CD4-positive, alpha-beta T cell (primary cell): Measurements from ENCODE around the gene SMPD1. TPM values are rescaled to one million over a fixed set of nuclear protein-coding genes. Genes with fewer than 3 reads are reported as not detected.

ENCODE experiments used
- ATAC-seq: fragments of 200-7000 bp; cut with Tn5 transposase; one replicate; pipeline ENCODE4 v1.10.0; 2022; ENCODE audit warnings: mild to moderate bottlenecking; ENCODE audit not compliant: poor library complexity
- CTCF ChIA-PET: fragments of 350-600 bp; sonication (Branson Sonifier 250); formaldehyde crosslinking; loops from one replicate; lab custom pipeline; 2021; ENCODE audit warnings: antibody characterized with exemption, inconsistent platforms; lab: Charles Lee
- POLR2A ChIA-PET: fragments of 350-600 bp; sonication (Branson Sonifier 250); formaldehyde crosslinking; loops from one replicate; lab custom pipeline; 2021; ENCODE audit warnings: antibody characterized with exemption, inconsistent platforms; lab: Charles Lee
- DNase-seq, 14 experiments: peaks; one replicate each; pipeline ENCODE4 v3.0.0-alpha.2; 2013 to 2020; ENCODE audit warnings: mixed read lengths in 2 of 14
- H3K27ac ChIP-seq, 2 donors: one replicate each; pipeline versions ENCODE4 v1.5.1 to v1.7.0; 2013; ENCODE audit warnings: low read length in 2 of 2, low read depth in 1 of 2, mild to moderate bottlenecking in 1 of 2
- H3K27me3 ChIP-seq, 2 experiments: 1 replicate in 1 of 2; 2 replicates in 1 of 2; pipeline versions ENCODE4 v1.6.1 to v1.7.0; 2013; ENCODE audit warnings: low read length in 2 of 2, control low read depth in 1 of 2, mild to moderate bottlenecking in 1 of 2, moderate library complexity in 1 of 2; ENCODE audit not compliant: insufficient read depth in 2 of 2, control insufficient read depth in 1 of 2
- H3K36me3 ChIP-seq: one replicate; pipeline ENCODE4 v1.6.1; 2013; ENCODE audit warnings: low read length, control low read depth; ENCODE audit not compliant: insufficient read depth
- H3K4me1 ChIP-seq: one replicate; pipeline ENCODE4 v1.6.1; 2013; ENCODE audit warnings: low read length, control low read depth; ENCODE audit not compliant: insufficient read depth
- H3K4me3 ChIP-seq: one replicate; pipeline ENCODE4 v1.5.1; 2013; ENCODE audit warnings: mild to moderate bottlenecking, low read length, moderate library complexity
- H3K9me3 ChIP-seq, 2 experiments: 1 replicate in 1 of 2; 2 replicates in 1 of 2; pipeline versions ENCODE4 v1.6.1 to v1.7.0; 2013; ENCODE audit warnings: low read length in 2 of 2, mild to moderate bottlenecking in 2 of 2, control low read depth in 1 of 2, moderate library complexity in 1 of 2; ENCODE audit not compliant: control insufficient read depth in 1 of 2, insufficient read depth in 1 of 2
- H3K27ac Mint-ChIP-seq: one replicate; pipeline ENCODE4 v1.8.0; 2020; ENCODE audit warnings: mixed read lengths
- H3K27me3 Mint-ChIP-seq: one replicate; pipeline ENCODE4 v1.8.0; 2021; ENCODE audit warnings: mixed read lengths
- H3K36me3 Mint-ChIP-seq: one replicate; pipeline ENCODE4 v1.8.0; 2021; ENCODE audit warnings: low read depth, mixed read lengths
- H3K4me1 Mint-ChIP-seq: one replicate; pipeline ENCODE4 v1.8.0; 2021; ENCODE audit warnings: low read depth, mixed read lengths
- H3K4me3 Mint-ChIP-seq: one replicate; pipeline ENCODE4 v1.8.0; 2020; ENCODE audit warnings: mild to moderate bottlenecking, mixed read lengths
- H3K9me3 Mint-ChIP-seq: one replicate; pipeline ENCODE4 v1.8.0; 2020; ENCODE audit warnings: mixed read lengths
- intact Hi-C, 2 experiments: fragments of 100-400 bp; cut with DNase I in 1 of 2; cut with micrococcal nuclease in 1 of 2; formaldehyde crosslinking; loops; one replicate each; pipeline versions ENCODE4 v1.15.1 to v1.9.0; 2023 to 2025; cut with DNase I, micrococcal nuclease
- total RNA-seq, 174 experiments: library from RNA in 2 of 174; stranded (reverse) in 2 of 174; gene quantifications; one replicate each; pipeline ENCODE4 v1.2.3 and lab custom pipeline; 2021 to 2026
- TF ChIP-seq, protein P1 (sequence below): fragments of 200-600 bp; IDR thresholded peaks from one replicate; pipeline ENCODE4 v1.8.0; 2022; ENCODE audit warnings: antibody characterized with exemption, mild to moderate bottlenecking

The SMPD1 gene
- total RNA-seq, 2 experiments from 2014 or later = 70.9 to 75.0 TPM

DNA sequence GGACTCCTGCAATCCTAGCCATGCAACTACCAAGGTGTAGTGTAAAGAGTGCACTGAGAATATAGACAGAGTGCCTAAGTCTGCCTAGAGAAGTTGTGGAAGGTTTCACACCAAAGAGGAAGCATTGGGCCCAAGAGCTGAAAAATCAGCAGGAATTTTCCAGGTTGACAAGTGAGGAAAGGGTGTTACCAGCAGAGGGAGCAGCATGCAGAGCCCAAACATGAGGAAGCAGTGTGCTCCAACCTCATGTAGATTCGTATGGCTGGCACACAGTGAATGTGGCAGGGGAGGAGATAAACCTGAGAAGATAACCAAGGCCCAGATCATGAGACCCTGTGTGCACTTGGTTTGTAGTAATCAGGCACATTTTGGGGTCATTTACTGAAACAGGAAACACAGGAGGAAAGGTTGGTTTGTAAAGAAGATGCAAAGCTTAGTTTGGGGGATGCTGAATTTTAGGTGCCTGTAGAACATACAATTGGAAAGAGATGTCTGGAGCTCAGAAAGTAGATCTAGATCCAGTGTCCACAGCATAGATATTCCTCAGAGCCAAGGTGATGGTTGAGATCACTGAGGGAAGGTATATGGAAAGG lies 48.8 kb downstream of the SMPD1 start:
- Histone ChIP-seq H3K36me3 (no peaks in the 10 kb centered on the region), H3K4me3 (no peak overlapping the region), H3K4me1 (peaks cover 33% of the 10 kb centered on the region), H3K27ac (no peak overlapping the region), H3K27me3 (no peaks in the 10 kb centered on the region), H3K9me3 (no peaks in the 10 kb centered on the region)
- DNase-seq (peak in 8 of 14 experiments; percentile 17 to 73 (median 37)), ATAC-seq (peak; percentile 59)
- Mint-ChIP-seq H3K27me3 (no peaks in the 10 kb centered on the region), H3K9me3 (no peaks in the 10 kb centered on the region), H3K36me3 (no peaks in the 10 kb centered on the region), H3K27ac (no peak overlapping the region), H3K4me1 (no peaks in the 10 kb centered on the region), H3K4me3 (no peak overlapping the region)
- POLR2A ChIA-PET = interaction anchor here (0.9 to 2.4 kb wide), 6 partner anchors 25 to 61 kb away, joined by 3 to 21 read pairs (median 6); partner anchors contain the start of genes ARFIP2, SMPD1 and TIMM10B
- CTCF ChIA-PET = interaction anchor here (0.7 to 11.8 kb wide), 9 partner anchors 15 to 60 kb away, joined by 3 to 230 read pairs (median 4); partner anchors contain the start of genes APBB1 and SMPD1
- TF ChIP-seq, protein P1, sequence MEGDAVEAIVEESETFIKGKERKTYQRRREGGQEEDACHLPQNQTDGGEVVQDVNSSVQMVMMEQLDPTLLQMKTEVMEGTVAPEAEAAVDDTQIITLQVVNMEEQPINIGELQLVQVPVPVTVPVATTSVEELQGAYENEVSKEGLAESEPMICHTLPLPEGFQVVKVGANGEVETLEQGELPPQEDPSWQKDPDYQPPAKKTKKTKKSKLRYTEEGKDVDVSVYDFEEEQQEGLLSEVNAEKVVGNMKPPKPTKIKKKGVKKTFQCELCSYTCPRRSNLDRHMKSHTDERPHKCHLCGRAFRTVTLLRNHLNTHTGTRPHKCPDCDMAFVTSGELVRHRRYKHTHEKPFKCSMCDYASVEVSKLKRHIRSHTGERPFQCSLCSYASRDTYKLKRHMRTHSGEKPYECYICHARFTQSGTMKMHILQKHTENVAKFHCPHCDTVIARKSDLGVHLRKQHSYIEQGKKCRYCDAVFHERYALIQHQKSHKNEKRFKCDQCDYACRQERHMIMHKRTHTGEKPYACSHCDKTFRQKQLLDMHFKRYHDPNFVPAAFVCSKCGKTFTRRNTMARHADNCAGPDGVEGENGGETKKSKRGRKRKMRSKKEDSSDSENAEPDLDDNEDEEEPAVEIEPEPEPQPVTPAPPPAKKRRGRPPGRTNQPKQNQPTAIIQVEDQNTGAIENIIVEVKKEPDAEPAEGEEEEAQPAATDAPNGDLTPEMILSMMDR = peak; percentile 67
- intact Hi-C loops = loop anchor here in 1 of 2 experiments (1.0 kb wide), 1 partner anchor 60 kb away; no protein-coding TSS in a partner anchor

DNA sequence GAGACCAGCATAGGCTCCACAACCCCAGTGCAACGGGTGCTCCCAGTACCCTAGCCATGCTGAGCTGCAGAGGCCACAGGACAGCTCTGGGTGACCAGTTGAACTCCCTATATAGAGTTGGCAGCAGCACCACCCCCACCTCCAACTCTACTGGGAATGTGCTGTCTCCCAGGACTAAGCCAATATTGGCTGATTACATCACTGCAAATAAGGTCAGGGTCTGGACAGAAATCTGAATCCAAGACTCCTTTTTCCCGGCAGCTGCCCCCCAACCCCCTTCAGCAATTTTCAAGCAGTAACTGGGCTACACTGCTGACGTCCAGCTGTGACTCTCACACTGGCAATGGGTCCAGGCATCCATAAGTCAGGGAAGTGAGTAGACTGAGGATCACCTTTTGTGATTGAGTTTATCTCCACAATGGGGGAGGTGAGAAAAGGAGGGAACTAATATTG lies 50.7 kb downstream of the SMPD1 start, which contains the start of gene HPX:
Gene HPX (minus strand): TSS at position 82 of the 453 bp plus-strand sequence. CDS start 24 bp downstream, at position 58.
- H3K27me3 ChIP-seq = no peaks in the 10 kb centered on the region
- H3K36me3 ChIP-seq = no peaks in the 10 kb centered on the region
- intact Hi-C loops = no loop called here
- H3K9me3 Mint-ChIP-seq = no peaks in the 10 kb centered on the region
- no peak within 1 kb of the TSS for H3K27ac Mint-ChIP-seq
- no peak for ATAC-seq
- DNase-seq = no peak
- H3K27me3 Mint-ChIP-seq = no peaks in the 10 kb centered on the region
- no peaks in the 10 kb centered on the region for H3K36me3 Mint-ChIP-seq
- H3K27ac ChIP-seq = no peak within 1 kb of the TSS
- H3K4me1 ChIP-seq = peaks cover 33% of the 10 kb centered on the region
- H3K4me1 Mint-ChIP-seq = no peaks in the 10 kb centered on the region
- no peak within 1 kb of the TSS for H3K4me3 ChIP-seq
- ChIA-PET POLR2A (interaction anchor here (1.0 to 1.3 kb wide), 2 partner anchors 39 to 62 kb away, joined by 3 to 11 read pairs; no protein-coding TSS in a partner anchor), CTCF (interaction anchor here (11.8 kb wide), 1 partner anchor 62 kb away, joined by 230 read pairs; no protein-coding TSS in a partner anchor)
- TF ChIP-seq, protein P1 = no peak
- H3K4me3 Mint-ChIP-seq = no peak within 1 kb of the TSS
- H3K9me3 ChIP-seq = no peaks in the 10 kb centered on the region

DNA sequence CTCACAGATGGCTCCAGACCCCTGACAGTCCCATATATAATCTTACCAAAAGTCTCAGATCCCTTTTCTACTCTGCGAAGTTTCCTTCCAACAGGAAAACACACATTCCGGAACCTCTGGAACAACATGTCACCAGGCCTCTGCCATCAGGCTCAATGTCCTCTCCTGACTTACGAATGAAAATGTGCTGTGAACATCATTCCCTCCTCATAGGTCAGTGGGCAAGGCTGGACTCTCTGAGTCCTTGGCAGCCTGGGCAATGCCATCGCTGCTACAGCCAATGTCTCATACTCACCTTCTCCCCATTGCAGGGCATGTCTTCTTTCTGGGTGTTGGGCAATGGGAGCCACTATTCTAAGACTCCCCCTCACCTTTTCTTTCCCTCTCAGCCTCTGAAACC lies 52.2 kb downstream of the SMPD1 start:
- POLR2A ChIA-PET = interaction anchor here (1.5 to 3.2 kb wide), 5 partner anchors 23 to 64 kb away, joined by 3 to 55 read pairs (median 7); partner anchors contain the start of gene APBB1

More for the DNA sequence above, 52.2 kb downstream of the SMPD1 start:
- H3K9me3 ChIP-seq = no peaks in the 10 kb centered on the region
- H3K9me3 Mint-ChIP-seq = no peaks in the 10 kb centered on the region
- TF ChIP-seq, protein P1 = no peak
- DNase-seq (no peak), ATAC-seq (no peak)
- H3K36me3 Mint-ChIP-seq = no peaks in the 10 kb centered on the region
- no peak overlapping the region for H3K4me3 Mint-ChIP-seq
- no peak overlapping the region for H3K27ac ChIP-seq
- intact Hi-C loops = loop anchor here in 1 of 2 experiments (2.0 kb wide), 2 partner anchors 24 to 62 kb away; partner anchors contain the start of gene APBB1
- CTCF ChIA-PET = interaction anchor here (1.4 to 11.8 kb wide), 5 partner anchors 24 to 89 kb away, joined by 4 to 230 read pairs (median 19); partner anchors contain the start of gene APBB1
- H3K4me1 Mint-ChIP-seq = no peaks in the 10 kb centered on the region
- no peaks in the 10 kb centered on the region for H3K27me3 ChIP-seq
- H3K4me1 ChIP-seq = peaks cover 31% of the 10 kb centered on the region
- no peaks in the 10 kb centered on the region for H3K36me3 ChIP-seq
- H3K4me3 ChIP-seq = no peak overlapping the region
- H3K27ac Mint-ChIP-seq = no peak overlapping the region
- no peaks in the 10 kb centered on the region for H3K27me3 Mint-ChIP-seq
